Choroid plexus epithelial cell (primary cell): Measurements from ENCODE around the gene LRRD1.
"Not testable (repeated sequence)": the region's sequence is repeated elsewhere in the genome, so short reads cannot be mapped to it uniquely, and the experiment has no call there.

Source experiments
- DNase-seq: peaks from one replicate; pipeline ENCODE4 v3.0.0-alpha.2; 2010; ENCODE audit warnings: low read depth
- H3K4me3 ChIP-seq: 2 replicates; pipeline ENCODE4 v1.5.1; 2011; ENCODE audit warnings: low read depth, mild to moderate bottlenecking, control low read depth, low read length, moderate library complexity
- CTCF ChIP-seq: conservative IDR thresholded peaks from 2 replicates; pipeline ENCODE4 v1.5.1; 2011; ENCODE audit warnings: low read depth, mild to moderate bottlenecking, control low read depth, inconsistent platforms, low read length, moderate library complexity

Gene LRRD1

GRCh38 chr7:92205987-92206386 is 27.0 kb upstream of the LRRD1 start:
- DNase-seq, result no peak
- TF ChIP-seq CTCF, result no peak
- H3K4me3 ChIP-seq, result no peak overlapping the region

- DNase-seq, result no peak
- no peak for TF ChIP-seq CTCF
- H3K4me3 ChIP-seq, result no peak overlapping the region
Observed at GRCh38 chr7:92200791-92201190, 21.8 kb upstream of the LRRD1 start.

- H3K4me3 ChIP-seq, result no peak overlapping the region
- TF ChIP-seq CTCF, result no peak
- no peak for DNase-seq
Observed at GRCh38 chr7:92192326-92192725, 13.4 kb upstream of the LRRD1 start.

GRCh38 chr7:92189246-92189645 is 10.3 kb upstream of the LRRD1 start:
- not testable (repeated sequence) for DNase-seq, H3K4me3 ChIP-seq

GRCh38 chr7:92184294-92184693 is 5.4 kb upstream of the LRRD1 start:
- not testable (repeated sequence) for H3K4me3 ChIP-seq, DNase-seq

GRCh38 chr7:92177362-92177761 is 1.6 kb downstream of the LRRD1 start:
- no peak overlapping the region for H3K4me3 ChIP-seq
- DNase-seq, result peak; percentile 72
- TF ChIP-seq CTCF, result no peak

- not testable (repeated sequence) for DNase-seq, H3K4me3 ChIP-seq
Observed at GRCh38 chr7:92169529-92169928, 9.4 kb downstream of the LRRD1 start.

GRCh38 chr7:92161271-92161670 is 17.7 kb downstream of the LRRD1 start:
- no peak for DNase-seq
- TF ChIP-seq CTCF, result no peak
- no peak overlapping the region for H3K4me3 ChIP-seq
